Neuronal stem cell (in vitro differentiated cells): ENCODE results near the gene CPD.

Experiments used
- DNase-seq: peaks from one replicate; pipeline ENCODE4 v3.0.0-alpha.2; 2013; ENCODE audit warnings: low spot score
- H2AFZ ChIP-seq: one replicate; pipeline ENCODE4 v1.6.1; 2013; ENCODE audit warnings: mild to moderate bottlenecking, low read length, inconsistent platforms
- H2AK5ac ChIP-seq: 2 replicates; pipeline ENCODE4 v1.6.1; 2013; ENCODE audit warnings: low read depth, mild to moderate bottlenecking, inconsistent platforms, low read length, moderate library complexity, mixed read lengths
- H2BK120ac ChIP-seq: 2 replicates; pipeline ENCODE4 v1.6.1; 2013; ENCODE audit warnings: low read depth, mild to moderate bottlenecking, inconsistent platforms, low read length, moderate library complexity, mixed read lengths
- H2BK12ac ChIP-seq: one replicate; pipeline ENCODE4 v1.6.1; 2013; ENCODE audit warnings: low read length, inconsistent platforms
- H2BK15ac ChIP-seq: 2 replicates; pipeline ENCODE4 v1.6.1; 2013; ENCODE audit warnings: mild to moderate bottlenecking, low read length, inconsistent platforms, mixed read lengths
- H2BK5ac ChIP-seq: one replicate; pipeline ENCODE4 v1.6.1; 2013; ENCODE audit warnings: inconsistent platforms, mild to moderate bottlenecking, low read length, moderate library complexity
- H3K14ac ChIP-seq: one replicate; pipeline ENCODE4 v1.6.1; 2013; ENCODE audit warnings: low read length, inconsistent platforms
- H3K18ac ChIP-seq: 2 replicates; pipeline ENCODE4 v1.6.1; 2013; ENCODE audit warnings: low read length, inconsistent platforms
- H3K23ac ChIP-seq: 2 replicates; pipeline ENCODE4 v1.6.1; 2013; ENCODE audit warnings: low read depth, mild to moderate bottlenecking, mixed read lengths, low read length, inconsistent platforms; ENCODE audit not compliant: poor library complexity
- H3K27ac ChIP-seq: replicated peaks from 3 replicates; pipeline ENCODE4 v1.5.1; 2013; ENCODE audit warnings: low read length, inconsistent platforms
- H3K27me3 ChIP-seq, 3 experiments: 2 replicates each; pipeline ENCODE4 v1.6.1; 2013; ENCODE audit warnings: low read length in 3 of 3, mild to moderate bottlenecking in 2 of 3, inconsistent platforms in 1 of 3, low read depth in 1 of 3, mixed read lengths in 1 of 3, moderate library complexity in 1 of 3; ENCODE audit not compliant: control insufficient read depth in 3 of 3, insufficient read depth in 3 of 3
- H3K36me3 ChIP-seq, 2 donors: replicated peaks in 1 of 2; 2 replicates each; pipeline ENCODE4 v1.6.1; 2013; ENCODE audit warnings: low read length in 2 of 2; ENCODE audit not compliant: control insufficient read depth in 2 of 2, insufficient read depth in 2 of 2
- H3K4ac ChIP-seq: 2 replicates; pipeline ENCODE4 v1.6.1; 2013; ENCODE audit warnings: inconsistent platforms, mild to moderate bottlenecking, low read length, moderate library complexity
- H3K4me1 ChIP-seq, 2 donors: 1 replicate in 1 of 2; 2 replicates in 1 of 2; pipeline ENCODE4 v1.6.1; 2013; ENCODE audit warnings: low read length in 2 of 2, low read depth in 1 of 2; ENCODE audit not compliant: control insufficient read depth in 2 of 2, insufficient read depth in 1 of 2
- H3K4me2 ChIP-seq: one replicate; pipeline ENCODE4 v1.6.1; 2013; ENCODE audit warnings: mild to moderate bottlenecking, low read length, inconsistent platforms; ENCODE audit not compliant: insufficient read depth, poor library complexity, severe bottlenecking
- H3K4me3 ChIP-seq, 2 donors: 2 replicates each; pipeline ENCODE4 v1.5.1; 2013; ENCODE audit warnings: low read length in 2 of 2, mild to moderate bottlenecking in 2 of 2, inconsistent platforms in 1 of 2, moderate library complexity in 1 of 2
- H3K79me1 ChIP-seq: one replicate; pipeline ENCODE4 v1.6.1; 2013; ENCODE audit warnings: low read depth, mild to moderate bottlenecking, inconsistent platforms, low read length, moderate library complexity
- H3K9ac ChIP-seq: one replicate; pipeline ENCODE4 v1.6.1; 2013; ENCODE audit warnings: mild to moderate bottlenecking, low read depth, low read length, inconsistent platforms; ENCODE audit not compliant: poor library complexity
- H3K9me3 ChIP-seq, 2 donors: replicated peaks in 1 of 2; 2 replicates each; pipeline versions ENCODE3 to v1.6.1; 2013; ENCODE audit warnings: low read length in 2 of 2, mild to moderate bottlenecking in 2 of 2, inconsistent platforms in 1 of 2, low read depth in 1 of 2, mixed read lengths in 1 of 2, moderate library complexity in 1 of 2; ENCODE audit not compliant: control insufficient read depth in 2 of 2, insufficient read depth in 1 of 2
- H4K8ac ChIP-seq: one replicate; pipeline ENCODE4 v1.6.1; 2013; ENCODE audit warnings: low read depth, mild to moderate bottlenecking, inconsistent platforms, low read length, moderate library complexity
- H4K91ac ChIP-seq: one replicate; pipeline ENCODE4 v1.6.1; 2013; ENCODE audit warnings: low read length, low read depth, mild to moderate bottlenecking, inconsistent platforms; ENCODE audit not compliant: poor library complexity
- WGBS, 2 donors: extraction: QIAGEN DNeasy Blood & Tissue Kit; methylation state at CpG; one replicate each; pipeline ENCODE4 v1.1.7; 2013; ENCODE audit warnings: missing lambda C conversion rate in 2 of 2, mixed read lengths in 1 of 2; ENCODE audit not compliant: insufficient read length in 2 of 2, insufficient replicate concordance in 1 of 2; ENCODE audit errors: extremely low coverage in 2 of 2; 5-methylcytosine and 5-hydroxymethylcytosine counted together

Gene CPD

DNA sequence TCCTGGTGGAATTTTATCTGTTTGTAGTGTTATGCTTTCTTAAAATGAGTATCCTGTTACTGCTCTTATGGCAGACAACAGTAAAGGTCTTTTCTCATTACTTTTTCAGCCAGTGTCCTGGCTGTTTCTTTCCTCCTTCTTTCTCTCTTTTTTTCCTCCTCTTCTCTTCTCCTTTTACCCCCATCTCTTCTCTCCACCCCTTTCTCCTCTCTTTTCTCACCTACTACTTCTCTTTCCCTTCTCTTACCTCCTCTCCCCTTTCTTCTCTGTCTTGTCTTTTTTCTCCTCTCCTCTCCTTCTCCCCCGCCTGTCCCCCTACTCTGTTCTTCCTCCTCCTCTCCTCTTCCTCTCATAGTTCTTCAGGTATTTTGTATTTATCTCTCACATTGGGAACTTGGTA is 48.9 kb downstream of the CPD start:
- no peak overlapping the region for H2AFZ ChIP-seq
- H3K4me1 ChIP-seq, result no peaks in the 10 kb centered on the region
- no peak overlapping the region for H2BK12ac ChIP-seq
- no peak overlapping the region for H2BK5ac ChIP-seq
- H3K4me3 ChIP-seq, result no peak overlapping the region
- DNase-seq, result no peak
- no peak overlapping the region for H3K9ac ChIP-seq
- H4K8ac ChIP-seq, result no peak overlapping the region
- H3K79me1 ChIP-seq, result no peaks in the 10 kb centered on the region
- H3K36me3 ChIP-seq, result peaks cover 7 to 87% of the 10 kb centered on the region in 2 donors
- no peaks in the 10 kb centered on the region for H3K27me3 ChIP-seq
- H3K18ac ChIP-seq, result no peak overlapping the region
- H3K9me3 ChIP-seq, result peaks cover 0 to 3% of the 10 kb centered on the region in 2 donors
- H2BK15ac ChIP-seq, result no peak overlapping the region
- no CpG with 5 or more reads among the region's 1 CpG for WGBS, 2 donors
- no peak overlapping the region for H3K4me2 ChIP-seq
- H3K14ac ChIP-seq, result no peak overlapping the region
- no peak overlapping the region for H3K23ac ChIP-seq
- H3K4ac ChIP-seq, result no peak overlapping the region
- H2BK120ac ChIP-seq, result no peak overlapping the region
- no peak overlapping the region for H4K91ac ChIP-seq
- H2AK5ac ChIP-seq, result no peak overlapping the region
- H3K27ac ChIP-seq, result no peak overlapping the region

- H2BK120ac ChIP-seq, result no peak overlapping the region
- H2AK5ac ChIP-seq, result no peak overlapping the region
- no peak overlapping the region for H2BK12ac ChIP-seq
- H3K4me2 ChIP-seq, result no peak overlapping the region
- H3K79me1 ChIP-seq, result no peaks in the 10 kb centered on the region
- H3K36me3 ChIP-seq, result peaks cover 4 to 87% of the 10 kb centered on the region in 2 donors
- no CpG with 5 or more reads among the region's 1 CpG for WGBS, 2 donors
- no peaks in the 10 kb centered on the region for H3K4me1 ChIP-seq
- H4K8ac ChIP-seq, result no peak overlapping the region
- H2AFZ ChIP-seq, result no peak overlapping the region
- no peak overlapping the region for H3K4me3 ChIP-seq
- H4K91ac ChIP-seq, result no peak overlapping the region
- no peaks in the 10 kb centered on the region for H3K27me3 ChIP-seq
- no peak overlapping the region for H2BK5ac ChIP-seq
- H2BK15ac ChIP-seq, result no peak overlapping the region
- H3K27ac ChIP-seq, result no peak overlapping the region
- no peak overlapping the region for H3K18ac ChIP-seq
- peaks cover 0 to 3% of the 10 kb centered on the region in 2 donors for H3K9me3 ChIP-seq
- no peak overlapping the region for H3K9ac ChIP-seq
- DNase-seq, result no peak
- H3K23ac ChIP-seq, result no peak overlapping the region
- H3K4ac ChIP-seq, result no peak overlapping the region
- H3K14ac ChIP-seq, result no peak overlapping the region
Measured at GRCh38 chr17:30429155-30429554, 50.4 kb downstream of the CPD start.

- no peak overlapping the region for H3K14ac ChIP-seq
- peaks cover 0 to 2% of the 10 kb centered on the region in 2 donors for H3K9me3 ChIP-seq
- H3K4me3 ChIP-seq, result no peak overlapping the region
- H2BK15ac ChIP-seq, result no peak overlapping the region
- no peak overlapping the region for H2BK5ac ChIP-seq
- H3K23ac ChIP-seq, result no peak overlapping the region
- H2BK12ac ChIP-seq, result no peak overlapping the region
- no peak overlapping the region for H3K9ac ChIP-seq
- H3K18ac ChIP-seq, result no peak overlapping the region
- no peak overlapping the region for H2BK120ac ChIP-seq
- H2AFZ ChIP-seq, result no peak overlapping the region
- no peak for DNase-seq
- no peak overlapping the region for H3K4me2 ChIP-seq
- peaks cover 0 to 75% of the 10 kb centered on the region in 2 donors for H3K36me3 ChIP-seq
- no peak overlapping the region for H3K4ac ChIP-seq
- H3K79me1 ChIP-seq, result no peaks in the 10 kb centered on the region
- H4K91ac ChIP-seq, result no peak overlapping the region
- H3K27me3 ChIP-seq, result no peaks in the 10 kb centered on the region
- no peak overlapping the region for H3K27ac ChIP-seq
- H3K4me1 ChIP-seq, result no peaks in the 10 kb centered on the region
- WGBS, 2 donors, result no CpG with 5 or more reads among the region's 1 CpG
- H2AK5ac ChIP-seq, result no peak overlapping the region
- H4K8ac ChIP-seq, result no peak overlapping the region
Measured at GRCh38 chr17:30433514-30433913, 54.8 kb downstream of the CPD start.

DNA sequence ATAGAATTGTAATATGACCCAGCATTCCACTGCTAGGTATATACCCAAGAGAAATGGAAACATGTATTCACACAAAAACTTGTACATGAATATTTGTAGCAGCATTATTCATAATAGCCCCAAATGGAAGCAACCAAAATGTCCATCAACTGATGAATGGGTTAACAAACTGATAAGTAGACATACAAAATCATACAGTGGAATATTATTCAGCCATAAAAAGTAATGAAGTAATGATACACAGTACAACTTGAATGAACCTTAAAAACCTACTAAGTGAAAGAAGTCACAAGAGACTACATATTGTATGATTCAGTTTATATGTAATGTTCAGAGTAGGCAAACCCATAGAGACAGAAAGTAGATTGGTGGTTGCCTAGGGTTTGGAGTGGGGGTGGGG is 58.0 kb downstream of the CPD start:
- no peak overlapping the region for H3K9ac ChIP-seq

More for the DNA sequence above, 58.0 kb downstream of the CPD start:
- H4K91ac ChIP-seq, result no peak overlapping the region
- H3K27me3 ChIP-seq, result no peaks in the 10 kb centered on the region
- H3K9me3 ChIP-seq, result peaks cover 0 to 2% of the 10 kb centered on the region in 2 donors
- no peak overlapping the region for H4K8ac ChIP-seq
- H3K79me1 ChIP-seq, result no peaks in the 10 kb centered on the region
- H3K27ac ChIP-seq, result no peak overlapping the region
- H3K4me2 ChIP-seq, result no peak overlapping the region
- H3K36me3 ChIP-seq, result peaks cover 0 to 51% of the 10 kb centered on the region in 2 donors
- H2BK15ac ChIP-seq, result no peak overlapping the region
- H3K4ac ChIP-seq, result no peak overlapping the region
- H2BK5ac ChIP-seq, result no peak overlapping the region
- no peak for DNase-seq
- H2AK5ac ChIP-seq, result no peak overlapping the region
- no peak overlapping the region for H2AFZ ChIP-seq
- H3K14ac ChIP-seq, result no peak overlapping the region
- H2BK120ac ChIP-seq, result no peak overlapping the region
- H3K4me1 ChIP-seq, result no peaks in the 10 kb centered on the region
- no peak overlapping the region for H3K18ac ChIP-seq
- H3K4me3 ChIP-seq, result no peak overlapping the region
- no peak overlapping the region for H3K23ac ChIP-seq
- H2BK12ac ChIP-seq, result no peak overlapping the region
